GM21367 (cell line): ENCODE data around the gene COIL.
"Not testable (repeated sequence)": the region's sequence is repeated elsewhere in the genome, so short reads cannot be mapped to it uniquely, and the experiment has no call there.

Experiments
- ATAC-seq: cut with Tn5 transposase; IDR thresholded peaks from one replicate; pipeline ENCODE4 v1.9.1; 2021; ENCODE audit not compliant: unreplicated experiment

COIL gene

GRCh38 chr17:56979091-56979480, 18.2 kb upstream of the COIL start:
- no peak for ATAC-seq

DNA sequence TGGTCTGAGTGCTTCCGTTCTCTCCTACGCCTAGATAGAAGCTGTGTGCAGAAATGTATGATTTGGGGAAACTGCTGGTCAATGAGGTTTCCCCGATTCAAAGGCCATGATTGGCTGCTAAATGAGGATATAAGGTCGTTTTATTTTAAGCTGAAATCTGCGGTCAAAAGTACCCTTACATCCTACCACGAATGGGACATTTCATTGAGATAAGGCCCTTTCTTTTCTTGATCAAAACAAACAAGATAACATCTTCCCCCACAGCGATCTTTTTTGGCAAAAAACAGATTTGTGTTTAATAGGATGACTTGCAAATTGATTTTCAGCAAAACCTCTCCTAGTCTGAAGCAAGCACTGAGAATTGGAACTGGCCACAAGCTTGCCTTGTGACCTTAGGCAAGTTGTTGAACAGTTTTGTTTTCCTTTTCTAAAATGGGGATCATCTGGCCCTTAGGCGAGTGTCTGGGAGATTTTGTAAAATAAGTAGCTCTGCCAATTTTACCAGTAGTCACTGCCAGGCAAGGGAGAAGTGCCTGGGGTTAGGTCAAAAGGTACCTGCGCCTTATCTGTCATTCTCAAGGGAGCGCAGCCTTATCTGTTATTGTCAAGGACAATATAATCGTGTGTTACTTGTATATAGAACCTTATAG, 17.7 kb upstream of the COIL start:
- no peak for ATAC-seq

- peak; percentile 74 for ATAC-seq
These were observed 17.0 kb upstream of the COIL start, which contains the start of gene SCPEP1 for GRCh38 chr17:56977673-56978395. Gene SCPEP1, plus strand, starts transcription at chr17:56978131. Its CDS starts 29 bp downstream, at chr17:56978160.

DNA sequence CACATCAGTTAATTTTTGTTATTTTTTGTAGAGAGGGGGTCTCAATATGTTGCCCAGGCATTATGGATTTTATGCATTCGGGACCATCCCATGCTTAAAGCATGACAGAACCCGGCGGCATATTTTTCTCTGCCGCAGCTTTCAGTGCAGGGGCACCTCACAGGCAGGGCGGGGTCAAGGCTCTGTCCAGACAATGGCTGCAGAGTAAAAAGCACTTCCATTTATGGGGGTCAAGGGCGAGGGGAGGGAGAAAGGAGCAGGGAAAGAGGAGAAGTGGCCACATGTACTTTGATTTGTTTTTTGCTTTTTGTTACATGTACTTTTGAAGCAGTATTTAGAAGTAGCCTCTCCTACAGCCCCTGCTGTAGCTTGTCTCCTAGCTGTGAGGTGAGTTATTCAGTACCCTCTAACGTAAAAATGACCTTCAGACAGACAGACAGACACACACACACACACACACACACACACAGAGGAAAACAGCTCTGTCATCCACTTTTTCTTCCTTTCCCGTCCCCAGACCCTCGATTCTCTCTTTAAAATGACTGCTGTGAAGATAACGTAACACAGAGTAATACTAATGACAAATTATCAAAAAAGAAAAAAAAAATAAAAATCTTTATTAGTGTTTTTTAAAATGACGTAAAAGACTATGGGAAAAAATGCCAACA, 16.2 kb upstream of the COIL start:
- no peak for ATAC-seq

- ATAC-seq: no peak
These were observed 14.8 kb upstream of the COIL start for GRCh38 chr17:56975656-56976055.

DNA sequence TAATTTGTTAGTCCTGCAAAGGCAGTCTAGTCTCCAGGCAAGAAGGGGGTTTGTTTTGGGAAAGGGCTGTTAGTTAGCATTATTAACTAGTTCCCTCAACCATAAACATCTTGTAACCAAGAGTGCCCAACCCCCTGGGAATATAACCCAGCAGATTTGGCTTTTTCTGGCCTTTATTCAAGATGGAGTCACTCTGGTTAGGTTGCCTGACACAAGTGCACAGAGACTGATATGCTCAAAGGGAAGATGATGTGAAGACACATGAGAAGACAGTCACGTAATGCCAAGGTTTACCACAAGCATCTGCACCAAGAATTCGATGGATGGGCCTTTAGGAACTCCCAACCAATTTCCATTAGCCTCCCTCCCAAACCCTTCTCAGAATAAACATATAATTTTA, 13.2 kb upstream of the COIL start:
- no peak for ATAC-seq

- no peak for ATAC-seq
These were observed 12.7 kb upstream of the COIL start for GRCh38 chr17:56973520-56973919.

DNA sequence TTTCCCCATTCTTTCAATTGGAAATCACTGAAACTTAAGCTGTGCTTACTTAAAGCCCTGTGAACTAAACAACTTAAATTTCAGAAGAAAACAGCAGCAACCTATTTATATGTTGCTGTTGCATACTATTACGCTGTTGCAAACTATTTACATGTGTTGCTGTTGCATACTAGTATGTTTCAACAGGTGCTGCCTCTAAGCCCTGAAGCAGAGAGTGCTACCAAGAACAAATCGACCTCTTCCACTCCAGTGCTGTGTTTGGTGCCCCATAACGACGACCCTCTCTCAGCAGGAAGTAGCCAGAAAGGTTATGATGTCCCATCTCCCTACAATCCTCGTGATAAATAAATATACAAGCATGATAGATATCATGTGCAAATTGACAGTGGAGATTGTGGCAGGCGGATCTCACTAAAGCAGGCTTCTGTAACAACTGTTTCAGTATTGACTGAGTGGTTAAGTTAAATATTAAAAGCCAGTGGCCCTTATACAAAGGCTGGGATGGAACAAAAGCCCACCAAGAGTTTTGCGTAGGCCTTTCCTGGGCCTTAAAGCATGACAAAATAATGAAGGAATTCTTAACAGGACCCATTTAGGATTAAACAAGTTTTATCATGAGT, 11.4 kb upstream of the COIL start:
- ATAC-seq: no peak

DNA sequence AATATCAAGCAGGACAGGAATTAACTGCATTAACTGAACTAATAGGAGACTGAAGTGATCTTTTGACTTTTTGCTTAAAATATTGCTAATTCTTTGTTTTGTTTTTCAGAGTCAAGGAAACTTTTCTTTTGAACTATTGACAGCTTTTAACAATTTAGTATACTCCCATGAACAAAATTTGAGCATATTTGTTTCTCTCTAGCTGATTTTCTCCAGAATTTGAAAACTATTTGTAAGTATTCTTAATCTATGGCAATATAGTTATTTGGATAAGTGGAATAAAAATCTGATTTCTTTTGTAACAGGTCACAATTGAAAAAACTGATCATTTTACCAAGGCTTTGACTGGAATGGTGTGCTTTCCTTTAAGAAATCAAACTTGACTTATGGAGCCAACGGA, 10.1 kb upstream of the COIL start:
- no peak for ATAC-seq

- no peak for ATAC-seq
These were observed 5.5 kb upstream of the COIL start for GRCh38 chr17:56966338-56966737.

GRCh38 chr17:56965681-56966080, 4.8 kb upstream of the COIL start:
- not testable (repeated sequence) for ATAC-seq

GRCh38 chr17:56965241-56965640, 4.4 kb upstream of the COIL start:
- not testable (repeated sequence) for ATAC-seq

DNA sequence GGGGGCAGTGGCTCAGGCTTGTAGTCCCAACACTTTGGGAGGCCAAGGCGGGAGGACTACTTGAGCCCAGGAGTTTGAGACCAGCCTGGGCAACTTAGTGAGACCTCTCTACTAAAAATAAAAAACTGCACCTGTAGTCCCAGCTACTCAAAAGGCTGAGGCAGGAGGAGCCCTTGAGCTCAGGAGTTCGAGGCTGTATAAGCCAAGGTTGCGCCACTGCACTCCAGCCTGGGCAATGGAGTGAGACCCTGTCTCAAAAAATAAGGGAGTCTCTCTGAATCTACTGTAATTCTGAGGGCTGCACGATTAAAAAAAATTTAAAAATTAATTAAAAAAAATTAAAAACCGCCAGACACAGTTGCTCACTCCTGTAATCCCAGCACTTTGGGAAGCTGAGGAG, 3.9 kb downstream of the COIL start:
- no peak for ATAC-seq

GRCh38 chr17:56949595-56949994, 11.3 kb downstream of the COIL start:
- ATAC-seq: no peak

GRCh38 chr17:56948491-56948890, 12.4 kb downstream of the COIL start:
- no peak for ATAC-seq

GRCh38 chr17:56947741-56948140, 13.1 kb downstream of the COIL start:
- ATAC-seq: no peak

- no peak for ATAC-seq
These were observed 14.8 kb downstream of the COIL start for GRCh38 chr17:56945938-56946505.

DNA sequence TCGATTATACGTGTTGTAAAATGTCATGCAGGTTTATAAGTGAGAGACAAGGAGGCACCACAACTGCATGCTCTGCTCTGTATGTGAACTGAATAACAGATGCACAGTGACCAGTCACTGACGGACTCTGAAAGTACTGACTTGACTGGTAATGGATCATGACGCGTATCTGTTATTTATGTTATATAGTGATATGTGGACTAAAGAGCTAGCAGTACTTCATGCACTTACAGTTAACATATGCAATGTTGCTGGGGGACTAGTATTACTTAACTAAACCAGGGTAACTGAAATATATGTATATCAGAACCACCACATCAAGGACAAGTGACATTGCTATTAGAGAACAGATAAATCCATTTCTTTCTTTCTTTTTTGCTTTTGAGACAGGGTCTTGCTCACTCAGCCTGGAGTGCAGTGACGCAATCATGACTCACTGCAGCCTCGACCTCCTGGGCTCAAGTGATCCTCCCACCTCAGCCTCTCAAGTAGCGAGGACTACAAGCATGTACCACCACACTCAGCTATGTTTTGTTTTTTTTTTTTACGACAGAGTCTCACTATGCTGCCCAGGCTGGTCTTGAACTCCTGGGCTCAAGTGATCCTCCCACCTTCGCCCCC, 17.2 kb downstream of the COIL start:
- ATAC-seq: no peak

DNA sequence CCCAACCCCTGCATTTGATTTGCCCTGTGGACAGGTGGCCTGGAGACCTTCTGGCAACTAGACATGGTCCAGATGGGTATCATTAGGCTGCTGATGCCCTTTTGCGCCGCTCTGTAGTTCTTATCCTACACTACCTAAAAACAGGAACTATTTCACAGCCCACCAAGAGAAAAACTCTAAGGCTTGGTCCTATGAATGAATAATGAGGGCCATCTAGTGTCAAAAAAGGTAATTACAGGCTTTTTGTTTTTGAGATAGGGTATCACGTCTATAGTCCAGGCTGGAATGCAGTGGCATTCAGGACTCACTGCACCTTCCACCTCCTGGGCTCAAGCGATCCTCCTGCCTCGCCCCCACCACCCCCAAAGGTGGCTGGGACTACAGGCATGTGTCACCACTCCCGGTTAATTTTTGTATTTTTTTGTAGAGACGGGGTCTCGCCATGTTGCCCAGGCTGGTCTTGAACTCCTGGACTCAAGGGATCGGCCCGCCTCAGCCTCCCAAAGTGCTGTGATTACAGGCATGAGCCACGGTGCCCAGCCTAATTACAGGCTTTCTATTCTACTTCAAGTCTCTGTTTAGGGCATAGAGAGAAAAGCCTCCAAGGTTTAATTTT, 20.9 kb downstream of the COIL start:
- ATAC-seq: peak; percentile 57

DNA sequence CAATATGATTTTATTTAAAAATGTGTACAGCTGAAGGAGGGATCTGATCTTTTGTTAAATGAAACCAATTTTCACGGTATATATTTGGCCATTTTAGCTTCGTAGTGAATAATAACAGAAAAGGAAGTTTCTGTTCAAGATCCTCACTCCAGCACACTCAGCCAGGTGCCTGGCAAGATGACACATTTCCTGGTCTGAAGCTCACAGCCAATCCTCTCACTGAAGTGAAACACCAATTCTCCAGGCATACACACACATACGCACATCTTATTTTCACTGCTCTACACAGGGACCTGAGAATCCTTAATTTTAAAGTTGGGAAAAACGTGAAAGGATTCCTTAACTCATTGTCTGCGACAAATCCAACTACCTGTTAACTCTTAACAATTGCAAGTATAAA, 22.6 kb downstream of the COIL start:
- ATAC-seq: not testable (repeated sequence)
